Measurements from ENCODE around the gene MYCBP2. TPM values are rescaled to one million over a fixed set of nuclear protein-coding genes. Genes with fewer than 3 reads are reported as not detected.

MYCBP2 gene
- total RNA-seq, 1 experiment from 2014 or later = 6.1 TPM

Other genes starting within 250 kb of the MYCBP2 start
- gene SCEL, start 208.6 kb upstream of the MYCBP2 start, total RNA-seq (2014; rRNA removed; shearing (Covaris generic); ENCODE audit: low replicate concordance) = not detected in 2 replicates